Adrenal gland (tissue), 12 donors: Measurements from ENCODE around the gene CDYL2. TPM values are rescaled to one million over a fixed set of nuclear protein-coding genes. Genes with fewer than 3 reads are reported as not detected.

Source experiments
- DNase-seq, 7 donors: peaks; one replicate each; pipeline ENCODE4 v3.0.0-alpha.2; 2019 to 2020
- H3K27ac ChIP-seq, 5 donors: fragments of 200-600 bp; sonication (generic) in 4 of 5; 1 replicate in 3 of 5; 2 replicates in 2 of 5; pipeline versions ENCODE4 v1.5.1 to v1.8.0; 2016 to 2020; ENCODE audit warnings: mild to moderate bottlenecking in 1 of 5
- H3K27me3 ChIP-seq: fragments of 200-600 bp; 2 replicates; pipeline ENCODE4 v1.8.0; 2021
- H3K36me3 ChIP-seq, 2 donors: fragments of 200-600 bp; replicated peaks in 1 of 2; 1 replicate in 1 of 2; 2 replicates in 1 of 2; pipeline versions ENCODE4 v1.5.1 to v1.8.0; 2018 to 2022
- H3K4me1 ChIP-seq, 2 donors: fragments of 200-600 bp; replicated peaks in 1 of 2; 1 replicate in 1 of 2; 2 replicates in 1 of 2; pipeline versions ENCODE4 v1.5.1 to v1.8.0; 2018 to 2021
- H3K4me3 ChIP-seq, 4 donors: fragments of 200-600 bp; sonication (generic) in 3 of 4; one replicate each; pipeline ENCODE4 v1.5.1; 2016 to 2018
- H3K9me3 ChIP-seq, 3 donors: fragments of 200-600 bp; sonication (generic) in 1 of 3; replicated peaks in 1 of 3; 1 replicate in 2 of 3; 2 replicates in 1 of 3; pipeline versions ENCODE4 v1.5.1 to v1.8.0; 2016 to 2021
- POLR2A ChIP-seq, 2 donors: fragments of 450-650 bp; IDR thresholded peaks; one replicate each; pipeline ENCODE4 v1.6.1; 2017; ENCODE audit warnings: antibody characterized with exemption in 2 of 2, mild to moderate bottlenecking in 2 of 2, moderate library complexity in 1 of 2
- WGBS, 4 donors: extraction: QIAGEN DNeasy Blood & Tissue Kit in 2 of 4; methylation state at CpG; one replicate each; pipeline versions ENCODE4 v1.1.5 to v1.1.7; 2013 to 2017; 5-methylcytosine and 5-hydroxymethylcytosine counted together
- intact Hi-C, 2 donors: fragments of 100-400 bp; cut with DNase I; formaldehyde crosslinking; loops; one replicate each; pipeline versions ENCODE4 v1.14.1 to v1.15.0; 2022 to 2023
- polyA plus RNA-seq, 3 donors: library from polyadenylated mRNA; stranded (reverse); fragments of 200-250 nt in 2 of 3; fragments of 350-450 nt in 1 of 3; fragmentation: Illumina TruSeq in 1 of 3; extraction: RNeasy Lipid Tissue Mini Kit (QIAGEN cat#74804) in 1 of 3; gene quantifications; one replicate each; pipeline ENCODE4 v1.2.3, GENCODE V29; 2013 to 2014
- total RNA-seq, 9 donors: library from RNA; depleted of rRNA in 4 of 9; stranded (reverse); fragments of >200 nt in 4 of 9; fragments of 120-200 nt in 1 of 9; fragmentation: NEBNext Ultra II Directional in 1 of 9; extraction: Animal tissue kit (Norgen Biotek cat#: 25700) in 1 of 9; gene quantifications; one replicate each; pipeline versions ENCODE4 v1.1.0 to v1.2.4, GENCODE V29; 2013 to 2023
- TF ChIP-seq, protein P1 (sequence below), 6 experiments: fragments of 450-650 bp in 4 of 6; fragments of 200-600 bp in 2 of 6; sonication (generic) in 1 of 6; IDR thresholded peaks; 1 replicate in 5 of 6; 2 replicates in 1 of 6; pipeline versions ENCODE4 v1.5.1 to v1.8.0; 2016 to 2021; ENCODE audit warnings: antibody characterized with exemption in 6 of 6, mild to moderate bottlenecking in 2 of 6, moderate library complexity in 1 of 6
- donor health status: healthy with polysubstance abuse.
- donor health status: Bipolar disorder and iron deficiency.
- donor health status: DM: yes; HTN: yes; CAD: no.
- donor health status: DM: no; HTN: no; CAD: no.
- donor health status: DM: no; HTN: no; CAD: no.
- donor health status: DM: yes; HTN: yes; CAD: no.

CDYL2 gene
- total and polyA plus RNA-seq, 12 donors: 0.61 to 14.0 (median 7.6) TPM

DNA sequence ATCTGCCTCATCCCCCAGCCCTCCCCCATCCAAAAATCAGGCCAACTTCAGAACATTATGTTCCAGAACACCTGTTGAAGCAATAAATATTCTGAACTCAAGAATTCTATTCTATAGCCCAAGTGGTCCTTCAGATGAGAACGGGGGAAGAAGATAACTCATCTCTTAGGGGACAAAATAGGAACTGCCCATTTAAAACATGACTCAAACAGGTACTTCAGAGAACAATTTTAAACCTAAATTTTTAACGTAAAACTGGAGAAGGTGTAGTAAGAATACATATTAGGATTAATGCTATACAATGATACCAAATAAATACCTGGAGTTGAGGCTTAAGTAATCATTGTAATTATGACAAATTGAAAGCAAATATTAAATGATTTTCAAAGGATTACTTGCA, 112.1 kb downstream of the CDYL2 start:
- no peak for DNase-seq

DNA sequence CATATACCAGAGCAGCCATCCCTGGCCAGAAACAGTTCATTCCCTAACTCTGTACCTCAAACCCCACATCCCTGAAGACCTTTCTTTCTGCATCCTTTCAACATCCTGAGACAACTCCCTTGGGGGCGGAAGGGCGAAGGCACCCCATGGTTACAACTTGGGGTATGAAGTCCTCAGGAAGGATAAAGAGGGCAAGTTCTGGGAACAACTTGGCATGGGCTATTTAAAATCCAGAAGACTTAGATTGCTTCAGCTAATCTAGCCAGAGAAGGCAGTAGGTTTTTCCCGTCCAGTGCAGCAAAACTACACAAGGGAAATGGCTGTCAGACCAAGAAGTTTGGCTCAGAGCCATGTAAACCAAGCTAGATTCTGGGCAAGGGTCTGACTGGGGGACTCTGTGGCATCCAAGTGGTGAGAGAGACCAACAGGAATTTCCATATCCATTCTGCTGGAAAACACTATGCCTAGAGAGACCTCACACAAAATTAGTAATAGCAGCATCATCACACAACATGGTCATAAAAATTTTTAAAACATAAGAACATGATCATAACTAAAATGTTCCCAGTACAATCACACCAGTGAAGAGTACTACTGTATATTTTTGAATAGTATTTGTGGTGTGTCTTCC, 113.2 kb downstream of the CDYL2 start:
- intact Hi-C loops: no loop called here
- no peak for DNase-seq
- WGBS, 4 donors: 92 to 94% (median 93%) methylated on average over 3 of the region's 3 CpGs
- TF ChIP-seq, protein P1, sequence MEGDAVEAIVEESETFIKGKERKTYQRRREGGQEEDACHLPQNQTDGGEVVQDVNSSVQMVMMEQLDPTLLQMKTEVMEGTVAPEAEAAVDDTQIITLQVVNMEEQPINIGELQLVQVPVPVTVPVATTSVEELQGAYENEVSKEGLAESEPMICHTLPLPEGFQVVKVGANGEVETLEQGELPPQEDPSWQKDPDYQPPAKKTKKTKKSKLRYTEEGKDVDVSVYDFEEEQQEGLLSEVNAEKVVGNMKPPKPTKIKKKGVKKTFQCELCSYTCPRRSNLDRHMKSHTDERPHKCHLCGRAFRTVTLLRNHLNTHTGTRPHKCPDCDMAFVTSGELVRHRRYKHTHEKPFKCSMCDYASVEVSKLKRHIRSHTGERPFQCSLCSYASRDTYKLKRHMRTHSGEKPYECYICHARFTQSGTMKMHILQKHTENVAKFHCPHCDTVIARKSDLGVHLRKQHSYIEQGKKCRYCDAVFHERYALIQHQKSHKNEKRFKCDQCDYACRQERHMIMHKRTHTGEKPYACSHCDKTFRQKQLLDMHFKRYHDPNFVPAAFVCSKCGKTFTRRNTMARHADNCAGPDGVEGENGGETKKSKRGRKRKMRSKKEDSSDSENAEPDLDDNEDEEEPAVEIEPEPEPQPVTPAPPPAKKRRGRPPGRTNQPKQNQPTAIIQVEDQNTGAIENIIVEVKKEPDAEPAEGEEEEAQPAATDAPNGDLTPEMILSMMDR (IDR thresholded peaks at IDR 0.05): no peak
- TF ChIP-seq POLR2A (IDR thresholded peaks at IDR 0.05): no peak
- Histone ChIP-seq H3K4me3 (no peak overlapping the region), H3K27me3 (no peaks in the 10 kb centered on the region), H3K36me3 (no peaks in the 10 kb centered on the region), H3K4me1 (no peaks in the 10 kb centered on the region), H3K9me3 (no peaks in the 10 kb centered on the region), H3K27ac (no peak overlapping the region)

More for the DNA sequence above, 112.1 kb downstream of the CDYL2 start:
- Histone ChIP-seq H3K27ac (no peak overlapping the region), H3K4me1 (no peaks in the 10 kb centered on the region), H3K4me3 (no peak overlapping the region), H3K9me3 (no peaks in the 10 kb centered on the region), H3K27me3 (no peaks in the 10 kb centered on the region), H3K36me3 (no peaks in the 10 kb centered on the region)
- 80 to 90% (median 83%) methylated on average over 2 of the region's 2 CpGs for WGBS, 4 donors
- TF ChIP-seq, protein P1 (IDR thresholded peaks at IDR 0.05): no peak
- no peak for TF ChIP-seq POLR2A (IDR thresholded peaks at IDR 0.05)
- intact Hi-C loops: no loop called here

DNA sequence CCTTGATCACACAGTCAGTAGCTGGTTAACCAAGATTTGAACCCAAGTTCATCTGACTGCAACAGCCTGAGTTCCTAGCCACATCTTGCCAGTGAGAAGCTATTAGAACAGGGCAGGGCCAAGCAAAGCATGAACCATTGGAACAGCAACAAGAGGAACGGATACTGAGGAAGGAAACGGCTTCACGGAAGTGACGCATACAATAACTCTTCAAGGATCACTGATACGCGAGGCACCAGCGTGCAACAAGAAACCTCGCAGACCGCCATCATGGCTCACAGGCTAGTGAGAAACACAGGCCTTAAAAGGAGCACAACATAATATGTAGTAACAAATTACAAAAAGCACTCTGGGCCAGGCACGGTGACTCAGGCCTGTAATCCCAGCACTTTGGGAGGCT, 114.9 kb downstream of the CDYL2 start:
- Histone ChIP-seq H3K27me3 (no peaks in the 10 kb centered on the region), H3K36me3 (no peaks in the 10 kb centered on the region), H3K9me3 (no peaks in the 10 kb centered on the region), H3K27ac (no peak overlapping the region), H3K4me1 (no peaks in the 10 kb centered on the region), H3K4me3 (no peak overlapping the region)
- TF ChIP-seq POLR2A (IDR thresholded peaks at IDR 0.05): no peak
- TF ChIP-seq, protein P1 (IDR thresholded peaks at IDR 0.05): no peak
- WGBS, 4 donors: 67 to 79% (median 71%) methylated on average over 10 of the region's 10 CpGs
- intact Hi-C loops: no loop called here
- DNase-seq: no peak

DNA sequence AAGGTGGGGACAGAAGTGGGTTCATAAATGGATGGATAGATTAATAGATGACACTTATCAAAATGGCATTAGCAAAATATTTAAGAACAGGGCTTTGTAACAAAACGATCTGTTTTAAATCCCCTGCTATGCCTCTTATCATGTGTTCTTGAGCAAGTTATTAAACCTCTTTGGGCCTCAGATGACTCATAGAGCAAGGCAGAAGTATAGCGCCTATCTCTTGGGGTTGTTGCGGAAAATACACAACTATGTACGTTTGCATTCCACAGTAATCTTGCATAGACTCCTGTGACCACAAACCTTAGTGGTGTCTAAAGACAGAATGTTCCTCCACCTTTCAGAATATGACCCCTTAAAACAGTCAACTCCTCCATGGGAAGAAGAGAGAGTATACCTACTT, 116.8 kb downstream of the CDYL2 start:
- TF ChIP-seq, protein P1 (IDR thresholded peaks at IDR 0.05): no peak
- TF ChIP-seq POLR2A (IDR thresholded peaks at IDR 0.05): no peak
- Histone ChIP-seq H3K36me3 (no peaks in the 10 kb centered on the region), H3K9me3 (no peaks in the 10 kb centered on the region), H3K27me3 (no peaks in the 10 kb centered on the region), H3K27ac (no peak overlapping the region), H3K4me3 (no peak overlapping the region), H3K4me1 (no peaks in the 10 kb centered on the region)
- intact Hi-C loops: no loop called here
- DNase-seq: no peak
- WGBS, 4 donors: 81 to 89% (median 85%) methylated on average over 4 of the region's 4 CpGs
